Activated CD8-positive, alpha-beta T cell treated with anti-CD3 and anti-CD28 coated beads, Interleukin-2, amount 10 ng/mL, durations not matched to agents 7 days and 5 days (primary cell): ENCODE data around the gene SAMD4B. TPM values are rescaled to one million over a fixed set of nuclear protein-coding genes. Genes with fewer than 3 reads are reported as not detected.

Experiments used
- ATAC-seq: fragments of 150-1000 bp; cut with Tn5 transposase; one replicate; pipeline ENCODE4 v1.10.0; 2021; ENCODE audit warnings: moderate library complexity
- CTCF ChIA-PET: fragments of 350-600 bp; sonication (Branson Sonifier 250); formaldehyde crosslinking; loops from one replicate; lab custom pipeline; 2021; ENCODE audit warnings: antibody characterized with exemption; lab: Charles Lee
- POLR2A ChIA-PET: fragments of 350-600 bp; sonication (Branson Sonifier 250); formaldehyde crosslinking; loops from one replicate; lab custom pipeline; 2021; ENCODE audit warnings: antibody characterized with exemption; lab: Charles Lee
- DNase-seq: peaks from one replicate; pipeline ENCODE4 v3.0.0-alpha.2; 2020
- H3K27ac Mint-ChIP-seq: one replicate; pipeline ENCODE4 v1.8.0; 2021; ENCODE audit warnings: mild to moderate bottlenecking, mixed read lengths
- H3K27me3 Mint-ChIP-seq: one replicate; pipeline ENCODE4 v1.8.0; 2021; ENCODE audit warnings: low read depth, mixed read lengths
- H3K36me3 Mint-ChIP-seq: one replicate; pipeline ENCODE4 v1.8.0; 2021; ENCODE audit warnings: low read depth, mixed read lengths
- H3K4me1 Mint-ChIP-seq: one replicate; pipeline ENCODE4 v1.8.0; 2021; ENCODE audit warnings: low read depth, mixed read lengths
- H3K4me3 Mint-ChIP-seq: one replicate; pipeline ENCODE4 v1.8.0; 2021; ENCODE audit warnings: mild to moderate bottlenecking, mixed read lengths
- H3K9me3 Mint-ChIP-seq: one replicate; pipeline ENCODE4 v1.8.0; 2022; ENCODE audit warnings: mixed read lengths; ENCODE audit not compliant: insufficient read depth
- total RNA-seq, 2 experiments: library from RNA; stranded (reverse); gene quantifications; one replicate each; pipeline ENCODE4 v1.2.3, GENCODE V29; 2021

SAMD4B gene
- total RNA-seq, 2 experiments from 2014 or later, result 43.7 to 44.5 TPM

DNA sequence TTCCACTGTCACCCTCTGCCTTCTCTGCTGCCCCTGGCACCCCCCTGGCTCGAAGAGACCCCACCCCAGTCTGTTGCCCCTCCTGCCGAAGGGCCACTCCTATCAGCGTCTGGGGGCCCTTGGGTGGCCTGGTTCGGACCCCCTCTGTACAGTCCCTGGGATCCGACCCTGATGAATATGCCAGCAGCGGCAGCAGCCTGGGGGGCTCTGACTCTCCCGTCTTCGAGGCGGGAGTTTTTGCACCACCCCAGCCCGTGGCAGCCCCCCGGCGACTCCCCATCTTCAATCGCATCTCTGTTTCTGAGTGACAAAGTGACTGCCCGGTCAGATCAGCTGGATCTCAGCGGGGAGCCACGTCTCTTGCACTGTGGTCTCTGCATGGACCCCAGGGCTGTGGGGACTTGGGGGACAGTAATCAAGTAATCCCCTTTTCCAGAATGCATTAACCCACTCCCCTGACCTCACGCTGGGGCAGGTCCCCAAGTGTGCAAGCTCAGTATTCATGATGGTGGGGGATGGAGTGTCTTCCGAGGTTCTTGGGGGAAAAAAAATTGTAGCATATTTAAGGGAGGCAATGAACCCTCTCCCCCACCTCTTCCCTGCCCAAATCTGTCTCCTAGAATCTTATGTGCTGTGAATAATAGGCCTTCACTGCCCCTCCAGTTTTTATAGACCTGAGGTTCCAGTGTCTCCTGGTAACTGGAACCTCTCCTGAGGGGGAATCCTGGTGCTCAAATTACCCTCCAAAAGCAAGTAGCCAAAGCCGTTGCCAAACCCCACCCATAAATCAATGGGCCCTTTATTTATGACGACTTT, 66.4 kb downstream of the SAMD4B start:
- no peaks in the 10 kb centered on the region for H3K9me3 Mint-ChIP-seq
- peaks cover 39% of the 10 kb centered on the region for H3K36me3 Mint-ChIP-seq
- peak overlapping the region; percentile 99 for H3K27ac Mint-ChIP-seq
- ATAC-seq (no peak), DNase-seq (peak; percentile 56)
- peak overlapping the region; percentile 97 for H3K4me3 Mint-ChIP-seq
- POLR2A ChIA-PET, result interaction anchor here (0.9 to 4.1 kb wide), 10 partner anchors 10 to 131 kb away, joined by 3 to 100 read pairs (median 6); partner anchors contain the start of genes EID2, MED29, PAF1 and RPS16
- CTCF ChIA-PET, result interaction anchor here (0.7 to 4.6 kb wide), 3 partner anchors 11 to 196 kb away, joined by 3 to 50 read pairs (median 5); partner anchors contain the start of gene RPS16
- H3K27me3 Mint-ChIP-seq, result no peaks in the 10 kb centered on the region
- H3K4me1 Mint-ChIP-seq, result peaks cover 43% of the 10 kb centered on the region

DNA sequence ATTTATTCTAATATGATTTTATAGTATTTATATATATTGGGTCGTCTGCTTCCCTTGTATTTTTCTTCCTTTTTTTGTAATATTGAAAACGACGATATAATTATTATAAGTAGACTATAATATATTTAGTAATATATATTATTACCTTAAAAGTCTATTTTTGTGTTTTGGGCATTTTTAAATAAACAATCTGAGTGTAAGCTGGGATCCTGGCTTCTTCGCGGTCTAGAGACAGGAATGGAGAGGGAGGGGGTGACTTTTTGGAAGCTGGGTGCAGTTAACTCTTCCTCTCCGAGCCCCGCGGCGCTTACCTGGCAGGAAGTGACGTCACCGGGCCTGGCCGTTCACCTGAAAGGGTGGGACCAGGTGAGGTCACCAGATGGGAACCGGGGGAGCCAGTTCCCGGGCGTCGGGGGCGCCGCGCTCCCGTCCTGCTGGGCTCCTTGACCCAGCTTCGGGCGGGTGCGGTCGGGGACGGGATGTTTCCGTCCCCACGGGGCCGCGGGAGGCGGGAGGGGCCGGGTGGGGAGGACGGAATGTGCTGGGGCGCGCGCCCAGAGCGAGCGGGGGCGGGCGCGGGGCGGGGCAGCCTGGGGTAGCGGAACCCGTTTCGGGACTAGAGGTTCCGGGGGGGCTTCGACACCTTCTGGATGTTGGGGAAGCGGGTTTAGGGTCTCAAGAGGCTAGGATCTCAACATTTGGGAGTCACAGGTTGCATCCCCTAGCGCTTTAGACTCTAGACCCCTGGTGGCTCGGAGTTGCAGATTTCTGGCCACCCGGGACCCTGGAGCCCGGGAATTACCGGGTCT, 67.2 kb downstream of the SAMD4B start:
- Mint-ChIP-seq H3K9me3 (no peaks in the 10 kb centered on the region), H3K36me3 (peaks cover 48% of the 10 kb centered on the region), H3K4me1 (peaks cover 43% of the 10 kb centered on the region), H3K27ac (peak overlapping the region; percentile 99), H3K4me3 (peak overlapping the region; percentile 97), H3K27me3 (no peaks in the 10 kb centered on the region)
- ChIA-PET POLR2A (interaction anchor here (1.6 to 4.1 kb wide), 4 partner anchors 11 to 36 kb away, joined by 10 to 100 read pairs (median 18); partner anchors contain the start of genes MED29, PAF1, RPS16 and SUPT5H), CTCF (interaction anchor here (4.6 kb wide), 1 partner anchor 12 kb away, joined by 50 read pairs; no protein-coding TSS in a partner anchor)
- peak; percentile 90 for DNase-seq
- ATAC-seq, result peak; percentile 3

DNA sequence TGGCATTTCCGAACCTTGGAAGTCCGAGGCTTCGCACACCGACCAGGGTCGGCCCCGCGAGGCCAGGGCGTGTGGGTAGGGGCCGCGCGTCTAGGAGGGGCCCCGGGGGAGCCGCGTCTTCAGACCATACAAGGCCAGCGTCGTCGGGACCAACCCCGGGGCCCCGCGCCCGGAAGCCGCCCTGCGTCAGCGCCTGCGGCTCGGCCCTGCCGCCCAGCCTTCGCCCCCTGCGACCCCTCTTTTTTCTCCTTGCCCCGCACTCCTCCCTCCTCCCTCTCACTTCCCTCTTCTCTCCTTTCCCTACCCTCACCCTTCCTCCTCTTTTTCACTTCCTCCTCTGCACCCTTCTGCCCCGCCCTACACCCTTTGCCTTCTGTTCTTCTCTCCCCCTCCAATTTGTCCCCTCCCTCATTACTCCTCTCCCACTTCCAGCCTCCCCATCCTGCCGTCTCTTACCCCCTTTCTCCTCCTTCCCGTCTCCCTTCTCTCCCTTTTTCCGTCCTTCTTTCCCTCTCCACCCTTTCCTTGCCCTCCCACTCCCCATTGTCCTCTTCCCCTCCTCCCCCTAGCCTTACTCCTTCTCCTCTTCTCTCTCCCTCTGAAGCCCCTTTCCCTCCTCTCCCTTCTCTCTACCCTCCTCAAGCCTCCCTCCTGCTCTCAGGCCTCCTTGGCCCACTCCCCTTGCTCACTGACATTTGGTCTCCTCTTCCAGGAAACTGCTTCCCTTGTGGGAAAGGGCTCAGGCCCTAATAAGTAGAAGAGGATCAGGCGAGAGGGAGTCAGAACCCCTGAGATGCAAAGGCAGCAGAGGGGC, 68.0 kb downstream of the SAMD4B start:
- DNase-seq (peak; percentile 76), ATAC-seq (peak; percentile 18)
- Mint-ChIP-seq H3K9me3 (no peaks in the 10 kb centered on the region), H3K4me1 (peaks cover 43% of the 10 kb centered on the region), H3K27me3 (no peaks in the 10 kb centered on the region), H3K27ac (peak overlapping the region; percentile 89), H3K4me3 (peak overlapping the region; percentile 97), H3K36me3 (peaks cover 50% of the 10 kb centered on the region)
- ChIA-PET CTCF (interaction anchor here (4.6 kb wide), 1 partner anchor 13 kb away, joined by 50 read pairs; no protein-coding TSS in a partner anchor), POLR2A (interaction anchor here (0.6 to 4.1 kb wide), 3 partner anchors 10 to 98 kb away, joined by 3 to 100 read pairs (median 93); no protein-coding TSS in a partner anchor)

DNA sequence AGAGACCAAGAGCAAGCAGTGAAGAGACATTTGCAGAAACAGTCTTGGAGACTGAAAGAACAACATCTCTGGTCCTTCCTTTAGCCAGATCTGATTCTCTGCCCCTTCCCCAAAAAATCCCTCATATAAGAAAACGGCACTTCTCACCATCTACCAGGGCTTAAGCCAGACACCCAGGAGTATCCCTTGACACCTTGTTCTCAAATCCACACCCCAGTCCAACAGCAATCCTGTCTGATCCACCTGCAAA, 68.5 kb downstream of the SAMD4B start:
- ATAC-seq (no peak), DNase-seq (no peak)
- Mint-ChIP-seq H3K4me1 (peaks cover 42% of the 10 kb centered on the region), H3K27me3 (no peaks in the 10 kb centered on the region), H3K27ac (peak overlapping the region; percentile 89), H3K36me3 (peaks cover 50% of the 10 kb centered on the region), H3K4me3 (peak overlapping the region; percentile 97), H3K9me3 (no peaks in the 10 kb centered on the region)
- ChIA-PET POLR2A (interaction anchor here (0.6 to 4.7 kb wide), 4 partner anchors 11 to 98 kb away, joined by 3 to 93 read pairs (median 39); partner anchors contain the start of genes MED29, PAF1 and RPS16), CTCF (interaction anchor here (1.0 to 2.2 kb wide), 9 partner anchors 10 to 129 kb away, joined by 3 to 145 read pairs (median 9); partner anchors contain the start of genes GMFG, MED29, PAF1 and SAMD4B)

DNA sequence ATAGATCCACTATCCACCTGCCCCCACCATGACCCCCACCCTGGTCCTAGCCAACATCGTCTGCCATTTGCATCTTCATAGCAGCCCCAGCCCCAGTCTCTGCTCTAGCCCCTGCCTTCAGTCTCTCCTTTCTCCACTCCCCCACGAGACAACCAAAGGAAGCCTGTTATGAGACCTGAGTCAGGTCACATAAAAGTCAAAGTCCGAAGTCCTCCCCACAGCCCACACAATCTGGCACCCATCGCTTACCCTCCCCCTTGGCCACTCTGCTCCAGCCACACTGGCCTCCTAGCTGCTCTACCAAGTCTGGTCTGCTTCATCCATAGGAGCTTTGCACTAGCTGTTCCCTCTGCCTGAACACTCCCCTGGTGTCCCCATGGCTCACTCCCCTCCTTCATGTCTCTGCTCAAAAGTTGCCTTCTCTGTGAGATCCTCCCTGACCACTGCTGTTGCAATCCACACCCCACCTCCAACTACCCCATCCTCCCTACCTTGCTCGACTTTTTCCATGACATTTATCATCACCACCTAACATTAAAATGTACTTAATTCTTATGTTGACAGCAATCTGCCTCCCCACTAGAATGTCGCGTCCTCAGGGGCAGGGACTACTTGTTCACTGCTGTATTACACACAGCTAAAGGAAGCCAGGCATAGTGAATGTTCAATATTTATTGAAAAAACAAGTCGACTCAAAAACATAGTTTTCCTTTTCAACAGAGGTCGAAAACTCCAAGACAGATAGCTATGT, 69.0 kb downstream of the SAMD4B start:
- DNase-seq (peak; percentile 44), ATAC-seq (no peak)
- H3K9me3 Mint-ChIP-seq, result no peaks in the 10 kb centered on the region
- POLR2A ChIA-PET, result interaction anchor here (0.6 to 4.7 kb wide), 7 partner anchors 8 to 99 kb away, joined by 3 to 93 read pairs (median 7); partner anchors contain the start of genes MED29, PAF1, RPS16 and SUPT5H
- peaks cover 50% of the 10 kb centered on the region for H3K36me3 Mint-ChIP-seq
- CTCF ChIA-PET, result interaction anchor here (0.7 to 2.2 kb wide), 27 partner anchors 7 to 289 kb away, joined by 3 to 145 read pairs (median 5); partner anchors contain the start of genes GMFG, MED29, PAF1 and RPS16
- H3K27ac Mint-ChIP-seq, result peak overlapping the region; percentile 89
- peak overlapping the region; percentile 97 for H3K4me3 Mint-ChIP-seq
- no peaks in the 10 kb centered on the region for H3K27me3 Mint-ChIP-seq
- peaks cover 38% of the 10 kb centered on the region for H3K4me1 Mint-ChIP-seq

DNA sequence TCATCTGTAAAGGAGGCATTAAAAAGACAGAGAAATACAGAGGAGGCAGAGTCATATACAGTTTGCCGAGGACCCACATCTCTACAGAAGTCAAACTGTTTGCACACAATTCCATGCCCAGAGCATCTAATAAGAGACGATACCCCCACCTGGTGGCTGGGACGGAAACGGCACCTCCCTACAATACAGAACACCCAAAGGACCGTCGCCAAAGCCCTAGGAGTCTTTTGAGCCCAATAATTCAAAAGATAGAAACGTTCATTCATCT, 69.5 kb downstream of the SAMD4B start:
- ChIA-PET CTCF (interaction anchor here (0.7 to 2.2 kb wide), 28 partner anchors 8 to 290 kb away, joined by 3 to 145 read pairs (median 4); partner anchors contain the start of genes EID2B, GMFG, MED29 and PAF1), POLR2A (interaction anchor here (1.0 to 4.7 kb wide), 6 partner anchors 8 to 33 kb away, joined by 6 to 93 read pairs (median 14); partner anchors contain the start of genes MED29, PAF1, RPS16 and SUPT5H)

DNA sequence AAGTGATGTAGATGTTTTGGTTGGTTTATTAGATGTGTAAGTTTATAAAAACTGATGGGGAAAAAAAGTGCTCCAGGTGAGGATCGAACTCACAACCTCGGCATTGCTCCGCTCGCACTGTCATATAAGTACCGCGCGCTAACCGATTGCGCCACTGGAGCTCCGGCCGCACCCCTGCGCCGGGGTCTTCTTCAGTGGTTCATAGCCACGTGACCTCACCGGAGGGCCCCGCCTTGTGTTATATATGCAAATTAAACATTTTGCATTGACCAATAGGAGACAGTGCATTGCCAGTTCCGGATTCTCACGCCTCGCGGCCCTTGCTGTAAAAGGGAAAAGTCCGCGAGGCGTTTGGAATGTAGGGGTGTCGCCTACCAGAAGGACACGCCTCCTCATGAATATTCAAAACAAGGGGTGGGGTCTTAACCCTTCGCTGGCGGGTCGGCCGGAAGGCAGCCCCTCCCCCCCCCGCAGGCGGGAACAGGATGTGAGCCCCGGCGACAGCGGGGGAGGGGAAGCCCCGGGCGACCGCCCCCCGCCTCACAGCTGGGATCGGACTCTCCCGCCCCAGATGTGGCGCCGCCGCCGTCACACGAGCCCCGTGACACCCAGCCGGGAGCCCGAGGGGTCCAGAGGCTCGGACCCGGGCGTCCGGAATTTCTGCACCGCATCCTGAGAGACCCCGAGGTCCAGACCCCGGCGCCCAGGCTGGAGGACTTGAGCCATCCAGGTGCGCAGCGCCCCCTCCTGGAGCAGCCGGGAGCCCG, 70.1 kb downstream of the SAMD4B start, which contains the start of gene PLEKHG2:
TSS of gene PLEKHG2 (plus strand) at position 570 of the 767 bp plus-strand sequence. CDS start 1,418 bp downstream, outside the sequence.
- H3K4me3 Mint-ChIP-seq, result peak within 1 kb of the TSS; percentile 97
- peak within 1 kb of the TSS; percentile 89 for H3K27ac Mint-ChIP-seq
- no peaks in the 10 kb centered on the region for H3K9me3 Mint-ChIP-seq
- ChIA-PET CTCF (interaction anchor here (0.7 to 2.2 kb wide), 24 partner anchors 8 to 290 kb away, joined by 3 to 145 read pairs (median 5); partner anchors contain the start of genes EID2B, GMFG, MED29 and PAF1), POLR2A (interaction anchor here (0.7 to 4.7 kb wide), 8 partner anchors 8 to 70 kb away, joined by 3 to 93 read pairs (median 7); partner anchors contain the start of genes MED29, PAF1, RPS16 and SAMD4B)
- ATAC-seq (peak; percentile 63), DNase-seq (peak; percentile 98)
- peaks cover 37% of the 10 kb centered on the region for H3K4me1 Mint-ChIP-seq
- H3K27me3 Mint-ChIP-seq, result no peaks in the 10 kb centered on the region
- peaks cover 48% of the 10 kb centered on the region for H3K36me3 Mint-ChIP-seq

More for the DNA sequence above, 69.5 kb downstream of the SAMD4B start:
- Mint-ChIP-seq H3K4me3 (peak overlapping the region; percentile 97), H3K27ac (peak overlapping the region; percentile 89), H3K9me3 (no peaks in the 10 kb centered on the region), H3K27me3 (no peaks in the 10 kb centered on the region), H3K36me3 (peaks cover 50% of the 10 kb centered on the region), H3K4me1 (peaks cover 37% of the 10 kb centered on the region)
- DNase-seq, result peak; percentile 95
- peak; percentile 45 for ATAC-seq

DNA sequence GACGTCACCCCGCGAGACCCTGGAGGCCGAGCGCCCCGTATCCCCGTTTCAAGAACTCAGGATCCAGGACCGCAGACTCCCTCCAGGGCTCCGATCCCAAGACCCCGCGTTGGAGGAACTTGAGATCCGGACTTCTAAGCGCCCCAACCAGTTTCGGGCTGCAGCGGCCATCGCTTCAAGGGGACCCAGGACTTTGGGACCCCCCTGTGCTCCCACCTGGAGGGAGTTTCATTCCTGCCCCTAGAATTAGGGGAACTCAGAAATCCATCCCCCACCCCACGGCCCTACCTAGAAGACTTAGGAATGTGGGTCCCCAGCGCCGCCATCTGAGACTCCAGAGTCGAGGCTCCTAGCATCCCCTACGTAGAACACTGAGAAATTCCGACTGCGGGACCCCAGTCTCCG, 70.6 kb downstream of the SAMD4B start:
- peak overlapping the region; percentile 89 for H3K27ac Mint-ChIP-seq

DNA sequence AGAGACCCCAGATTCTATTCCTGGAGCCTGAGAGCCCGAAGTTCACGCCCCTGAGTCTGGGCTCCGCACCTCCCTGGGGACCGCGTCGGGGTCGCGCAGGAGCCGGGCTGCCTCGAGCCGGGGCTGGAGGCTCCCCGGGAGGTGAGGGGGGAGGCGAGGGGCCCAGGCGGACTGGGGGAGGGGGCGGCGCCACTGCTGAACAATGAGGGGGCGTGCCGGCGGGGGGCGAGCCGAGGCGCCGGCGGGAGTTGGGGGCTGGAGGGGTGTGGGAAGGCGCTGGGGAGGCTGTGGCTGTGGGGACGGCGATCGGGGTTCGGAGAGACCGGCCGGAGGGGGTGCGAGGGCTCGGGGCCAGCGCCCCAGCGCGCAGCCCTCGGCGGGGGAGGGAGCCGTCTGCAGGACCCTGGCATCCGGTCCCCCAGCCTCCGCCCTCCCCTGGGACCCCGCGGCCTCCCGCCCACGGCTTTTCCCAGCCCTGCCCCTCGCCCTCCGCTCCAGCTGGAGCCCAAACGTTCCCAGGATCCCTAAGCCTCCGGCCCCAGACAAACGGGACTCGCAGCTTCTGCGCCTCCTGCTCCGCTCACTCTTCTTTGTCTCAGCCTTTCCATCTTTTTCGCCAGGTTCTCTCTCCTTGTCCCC, 71.2 kb downstream of the SAMD4B start:
- ChIA-PET POLR2A (interaction anchor here (0.6 to 4.7 kb wide), 3 partner anchors 10 to 223 kb away, joined by 3 to 58 read pairs (median 3); partner anchors contain the start of gene RPS16), CTCF (interaction anchor here (1.6 kb wide), 1 partner anchor 14 kb away, joined by 5 read pairs; no protein-coding TSS in a partner anchor)
- H3K27ac Mint-ChIP-seq, result peak overlapping the region; percentile 89

More for the DNA sequence above, 70.6 kb downstream of the SAMD4B start:
- Mint-ChIP-seq H3K36me3 (peaks cover 43% of the 10 kb centered on the region), H3K4me3 (peak overlapping the region; percentile 97), H3K4me1 (peaks cover 37% of the 10 kb centered on the region), H3K9me3 (no peaks in the 10 kb centered on the region), H3K27me3 (no peaks in the 10 kb centered on the region)
- no peak for ATAC-seq
- ChIA-PET CTCF (interaction anchor here (1.0 to 2.2 kb wide), 6 partner anchors 12 to 176 kb away, joined by 3 to 64 read pairs (median 12); partner anchors contain the start of genes GMFG and RPS16), POLR2A (interaction anchor here (1.0 to 4.7 kb wide), 5 partner anchors 8 to 32 kb away, joined by 4 to 93 read pairs (median 20); partner anchors contain the start of genes MED29, PAF1, RPS16 and SUPT5H)
- DNase-seq, result no peak

More for the DNA sequence above, 71.2 kb downstream of the SAMD4B start:
- Mint-ChIP-seq H3K27me3 (no peaks in the 10 kb centered on the region), H3K36me3 (peaks cover 38% of the 10 kb centered on the region), H3K4me1 (peaks cover 37% of the 10 kb centered on the region), H3K9me3 (no peaks in the 10 kb centered on the region), H3K4me3 (peak overlapping the region; percentile 97)
- DNase-seq (no peak), ATAC-seq (no peak)
